Stimulated activated CD4-positive, alpha-beta T cell treated with anti-CD3 and anti-CD28 coated beads, Interleukin-2, amount 100 ng/mL, for 24 hours (primary cell): ENCODE results near the gene PACRG.

Experiments
- DNase-seq, 2 donors: peaks; one replicate each; pipeline ENCODE4 v3.0.0-alpha.2; 2020

Gene PACRG

GRCh38 chr6:163094881-163095280, 367.1 kb downstream of the PACRG start:
- no peak for DNase-seq

- DNase-seq: no peak
Measured at GRCh38 chr6:163095401-163095800, 367.6 kb downstream of the PACRG start.

- no peak for DNase-seq
Measured at GRCh38 chr6:163098827-163099479, 371.2 kb downstream of the PACRG start.

GRCh38 chr6:163099621-163100171, 371.9 kb downstream of the PACRG start:
- no peak for DNase-seq

GRCh38 chr6:163100259-163100658, 372.5 kb downstream of the PACRG start:
- no peak for DNase-seq

- no peak for DNase-seq
Measured at GRCh38 chr6:163113358-163113962, 385.7 kb downstream of the PACRG start.

GRCh38 chr6:163118941-163119340, 391.2 kb downstream of the PACRG start:
- no peak for DNase-seq

GRCh38 chr6:163120223-163120622, 392.4 kb downstream of the PACRG start:
- no peak for DNase-seq

- DNase-seq: no peak
Measured at GRCh38 chr6:163121270-163121669, 393.5 kb downstream of the PACRG start.

- no peak for DNase-seq
Measured at GRCh38 chr6:163122365-163122764, 394.6 kb downstream of the PACRG start.

GRCh38 chr6:163123098-163123497, 395.3 kb downstream of the PACRG start:
- DNase-seq: no peak

GRCh38 chr6:163126741-163127140, 399.0 kb downstream of the PACRG start:
- DNase-seq: no peak

- DNase-seq: no peak
Measured at GRCh38 chr6:163127587-163127986, 399.8 kb downstream of the PACRG start.

- DNase-seq: no peak
Measured at GRCh38 chr6:163128324-163128723, 400.6 kb downstream of the PACRG start.

- no peak for DNase-seq
Measured at GRCh38 chr6:163132050-163132750, 404.4 kb downstream of the PACRG start.

- DNase-seq: no peak
Measured at GRCh38 chr6:163133017-163133416, 405.2 kb downstream of the PACRG start.

- DNase-seq: no peak
Measured at GRCh38 chr6:163133691-163134090, 405.9 kb downstream of the PACRG start.

GRCh38 chr6:163136681-163137397, 409.1 kb downstream of the PACRG start:
- DNase-seq: no peak

- DNase-seq: no peak
Measured at GRCh38 chr6:163137398-163137881, 409.7 kb downstream of the PACRG start.

- DNase-seq: no peak
Measured at GRCh38 chr6:163146036-163146435, 418.3 kb downstream of the PACRG start.

- no peak for DNase-seq
Measured at GRCh38 chr6:163147994-163148393, 420.2 kb downstream of the PACRG start.

- no peak for DNase-seq
Measured at GRCh38 chr6:163148451-163149278, 420.9 kb downstream of the PACRG start.
